Measurements from ENCODE around the gene GCGR. TPM values are rescaled to one million over a fixed set of nuclear protein-coding genes. Genes with fewer than 3 reads are reported as not detected.

GCGR gene
- total RNA-seq, 1 donor from 2014 or later = not detected

- H3K27ac ChIP-seq = no peak overlapping the region
- H3K36me3 ChIP-seq = peaks cover 0 to 75% of the 10 kb centered on the region in 2 donors
- TF ChIP-seq CTCF (IDR thresholded peaks at IDR 0.05) (no peak), POLR2AphosphoS5 (IDR thresholded peaks at IDR 0.05; ENCODE audit: insufficient read depth in 1 of 2, low read depth in 1 of 2) (no peak), POLR2A (IDR thresholded peaks at IDR 0.05) (no peak)
- no peaks in the 10 kb centered on the region for H3K9me3 ChIP-seq
- no peak for DNase-seq (ENCODE audit: extremely low spot score in 2 of 2)
- intact Hi-C loops (cut with DNase I) = no loop called here
- peaks cover 23% of the 10 kb centered on the region for H3K4me1 ChIP-seq
- no peaks in the 10 kb centered on the region for H3K27me3 ChIP-seq
- no peak overlapping the region for H3K4me3 ChIP-seq
Measured at GRCh38 chr17:81852237-81852636, 48.3 kb downstream of the GCGR start.

DNA sequence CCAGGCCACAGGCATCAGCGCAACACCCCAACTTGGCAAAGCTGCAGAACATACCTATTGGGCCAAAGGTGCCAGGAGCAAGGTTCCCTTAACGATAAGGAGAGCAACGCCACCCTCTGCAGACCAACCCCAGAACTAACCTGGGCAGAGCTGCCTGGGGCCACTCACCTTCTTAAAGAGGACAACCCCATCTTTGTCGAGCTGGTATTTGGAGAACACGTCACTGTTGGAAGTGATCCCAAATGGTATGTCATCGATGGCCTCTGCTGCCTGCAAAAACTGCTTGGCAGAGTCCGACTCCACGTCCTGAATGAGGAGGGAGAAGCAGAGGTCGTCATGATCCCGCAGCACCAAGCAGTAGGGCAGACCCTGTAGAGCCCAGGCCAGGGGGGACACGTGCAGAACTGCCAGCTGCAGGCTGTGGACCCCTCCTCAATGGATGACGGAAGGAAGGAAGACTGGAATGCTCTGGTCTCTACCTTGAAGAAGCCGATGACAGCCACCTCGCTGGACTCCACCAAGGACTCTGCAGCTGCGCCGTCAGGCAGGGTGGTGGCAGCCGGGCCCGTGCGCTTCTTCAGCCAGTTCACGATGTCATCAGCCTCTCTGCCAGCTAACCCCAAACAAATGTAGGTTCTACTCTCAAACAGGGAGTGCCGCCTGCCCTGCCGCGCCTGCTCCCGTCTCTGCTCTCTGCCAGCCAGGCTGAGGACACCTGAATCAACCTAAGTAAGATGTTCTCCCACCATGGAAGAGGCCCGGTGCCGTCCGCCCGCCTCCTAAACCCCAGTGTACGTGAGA, 51.2 kb downstream of the GCGR start:
- TF ChIP-seq CTCF (IDR thresholded peaks at IDR 0.05) (peak in 1 of 3 experiments; percentile 9), POLR2A (IDR thresholded peaks at IDR 0.05) (no peak)
- Histone ChIP-seq H3K4me1 (peaks cover 46% of the 10 kb centered on the region), H3K36me3 (peaks cover 0 to 52% of the 10 kb centered on the region in 2 donors), H3K27ac (peak overlapping the region; percentile 1), H3K9me3 (no peaks in the 10 kb centered on the region), H3K27me3 (no peaks in the 10 kb centered on the region), H3K4me3 (no peak overlapping the region)
- DNase-seq (ENCODE audit: extremely low spot score in 2 of 2) = no peak
- intact Hi-C loops (cut with DNase I) = no loop called here

DNA sequence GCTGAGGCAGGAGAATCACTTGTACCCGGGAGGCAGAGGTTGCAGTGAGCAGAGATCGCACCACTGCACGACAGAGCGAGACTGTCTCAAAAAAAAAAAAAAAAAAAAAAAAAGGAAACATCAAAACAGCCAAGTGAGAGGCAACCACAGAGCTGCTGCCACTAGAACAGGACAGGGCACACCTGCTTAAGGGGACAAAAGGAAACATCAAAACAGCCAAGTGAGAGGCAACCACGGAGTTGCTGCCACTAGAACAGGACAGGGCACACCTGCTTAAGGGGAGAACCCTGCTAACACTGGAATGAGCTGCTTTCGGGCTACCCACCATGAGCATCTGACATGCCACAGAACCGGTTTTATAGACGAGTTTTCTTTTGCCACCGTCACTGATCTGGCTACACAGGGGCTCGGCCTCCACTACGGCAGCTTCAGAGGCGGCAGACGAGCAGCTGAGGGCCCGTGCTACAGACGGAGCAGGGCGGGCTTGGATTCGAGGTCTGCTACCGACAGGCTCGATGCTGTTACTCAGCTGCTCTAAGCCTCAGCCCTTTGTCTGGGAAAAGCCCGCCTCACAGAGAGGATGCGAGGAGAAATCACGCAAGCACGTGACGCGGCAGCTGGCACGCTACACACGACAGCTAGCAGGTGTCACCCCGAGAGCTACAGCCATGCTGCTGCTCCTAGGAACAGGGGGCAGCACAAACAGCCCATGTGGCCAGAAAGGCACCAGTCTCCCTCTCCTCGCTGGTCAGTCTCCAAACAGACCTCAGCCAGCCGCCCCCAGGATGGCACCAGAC, 54.4 kb downstream of the GCGR start:
- Histone ChIP-seq H3K36me3 (peaks cover 0 to 22% of the 10 kb centered on the region in 2 donors), H3K4me3 (peak overlapping the region; percentile 85 to 86), H3K9me3 (no peaks in the 10 kb centered on the region), H3K27me3 (no peaks in the 10 kb centered on the region), H3K4me1 (peaks cover 67% of the 10 kb centered on the region), H3K27ac (no peak overlapping the region)
- TF ChIP-seq POLR2A (IDR thresholded peaks at IDR 0.05) = no peak
- TF ChIP-seq CTCF (IDR thresholded peaks at IDR 0.05) = no peak
- no peak for TF ChIP-seq POLR2AphosphoS5 (IDR thresholded peaks at IDR 0.05; ENCODE audit: insufficient read depth in 1 of 2, low read depth in 1 of 2)
- DNase-seq (ENCODE audit: extremely low spot score in 2 of 2) = no peak
- intact Hi-C loops (cut with DNase I) = no loop called here

- H3K4me1 ChIP-seq = peaks cover 73% of the 10 kb centered on the region
- TF ChIP-seq POLR2A (IDR thresholded peaks at IDR 0.05) (no peak), CTCF (IDR thresholded peaks at IDR 0.05) (no peak), POLR2AphosphoS5 (IDR thresholded peaks at IDR 0.05; ENCODE audit: insufficient read depth in 1 of 2, low read depth in 1 of 2) (no peak)
- H3K9me3 ChIP-seq = no peaks in the 10 kb centered on the region
- no peaks in the 10 kb centered on the region for H3K27me3 ChIP-seq
- intact Hi-C loops (cut with DNase I) = no loop called here
- peaks cover 0 to 14% of the 10 kb centered on the region in 2 donors for H3K36me3 ChIP-seq
- peak in 1 of 2 donors; percentile 87 for DNase-seq (ENCODE audit: extremely low spot score in 2 of 2)
- peak overlapping the region; percentile 82 for H3K27ac ChIP-seq
- peak overlapping the region; percentile 85 to 86 for H3K4me3 ChIP-seq
Measured at GRCh38 chr17:81858967-81859905, 55.3 kb downstream of the GCGR start.

Measured in vagina (tissue), 2 donors.